ENCODE results near the gene HOOK2. TPM values are rescaled to one million over a fixed set of nuclear protein-coding genes. Genes with fewer than 3 reads are reported as not detected.

HOOK2 gene
- total RNA-seq, 2 experiments from 2014 or later, result 17.3 to 18.4 TPM

GRCh38 chr19:12770922-12771321 lies 4.4 kb downstream of the HOOK2 start:
- intact Hi-C loops (cut with micrococcal nuclease), result no loop called here
- CTCF ChIA-PET, result interaction anchor here (5.9 to 17.4 kb wide), 2 partner anchors 13 to 26 kb away, joined by 62 to 480 read pairs; partner anchors contain the start of genes JUNB, PRDX2 and THSD8
- ATAC-seq (no peak), DNase-seq (no peak)
- no peak for TF ChIP-seq CTCF (IDR thresholded peaks at IDR 0.05)
- Mint-ChIP-seq H3K27ac (no peak overlapping the region), H3K4me1 (ENCODE audit: low read depth) (peaks cover 13% of the 10 kb centered on the region), H3K27me3 (no peaks in the 10 kb centered on the region), H3K9me3 (no peaks in the 10 kb centered on the region), H3K36me3 (ENCODE audit: low read depth) (peaks cover 2% of the 10 kb centered on the region), H3K4me3 (no peak overlapping the region)
- POLR2A ChIA-PET, result interaction anchor here (1.2 kb wide), 1 partner anchor 21 kb away, joined by 3 read pairs; the partner anchor contains the start of gene JUNB

GRCh38 chr19:12769689-12770088 lies 5.7 kb downstream of the HOOK2 start:
- H3K27ac Mint-ChIP-seq, result no peak overlapping the region
- ATAC-seq (peak; percentile 91), DNase-seq (peak; percentile 84)
- H3K4me1 Mint-ChIP-seq (ENCODE audit: low read depth), result peaks cover 12% of the 10 kb centered on the region
- CTCF ChIA-PET, result interaction anchor here (0.6 to 17.4 kb wide), 5 partner anchors 9 to 78 kb away, joined by 3 to 480 read pairs (median 10); partner anchors contain the start of genes JUNB, PRDX2, RNASEH2A and THSD8
- H3K4me3 Mint-ChIP-seq, result peak overlapping the region; percentile 49
- POLR2A ChIA-PET, result interaction anchor here (0.8 kb wide), 1 partner anchor 25 kb away, joined by 4 read pairs; no protein-coding TSS in a partner anchor
- H3K36me3 Mint-ChIP-seq (ENCODE audit: low read depth), result peaks cover 2% of the 10 kb centered on the region
- intact Hi-C loops (cut with micrococcal nuclease), result no loop called here
- no peaks in the 10 kb centered on the region for H3K9me3 Mint-ChIP-seq
- no peak for TF ChIP-seq CTCF (IDR thresholded peaks at IDR 0.05)
- no peaks in the 10 kb centered on the region for H3K27me3 Mint-ChIP-seq

GRCh38 chr19:12767666-12768065 lies 7.7 kb downstream of the HOOK2 start:
- TF ChIP-seq CTCF (IDR thresholded peaks at IDR 0.05), result no peak
- ChIA-PET POLR2A (interaction anchor here (0.6 to 0.8 kb wide), 4 partner anchors 11 to 29 kb away, joined by 3 read pairs; partner anchors contain the start of gene JUNB), CTCF (interaction anchor here (1.0 to 17.4 kb wide), 6 partner anchors 10 to 109 kb away, joined by 3 to 480 read pairs (median 21); partner anchors contain the start of genes JUNB, PRDX2 and THSD8)
- ATAC-seq, result no peak
- Mint-ChIP-seq H3K4me3 (no peak overlapping the region), H3K27me3 (no peaks in the 10 kb centered on the region), H3K36me3 (ENCODE audit: low read depth) (peaks cover 2% of the 10 kb centered on the region), H3K9me3 (no peaks in the 10 kb centered on the region), H3K4me1 (ENCODE audit: low read depth) (peaks cover 3% of the 10 kb centered on the region), H3K27ac (no peak overlapping the region)
- intact Hi-C loops (cut with micrococcal nuclease), result no loop called here
- no peak for DNase-seq

- Mint-ChIP-seq H3K9me3 (no peaks in the 10 kb centered on the region), H3K4me1 (ENCODE audit: low read depth) (peaks cover 3% of the 10 kb centered on the region), H3K4me3 (no peak overlapping the region), H3K27ac (no peak overlapping the region), H3K27me3 (no peaks in the 10 kb centered on the region), H3K36me3 (ENCODE audit: low read depth) (peaks cover 2% of the 10 kb centered on the region)
- TF ChIP-seq CTCF (IDR thresholded peaks at IDR 0.05), result no peak
- ATAC-seq, result no peak
- no peak for DNase-seq
- intact Hi-C loops (cut with micrococcal nuclease), result no loop called here
- ChIA-PET POLR2A (interaction anchor here (0.6 to 3.0 kb wide), 5 partner anchors 11 to 35 kb away, joined by 3 to 9 read pairs (median 3); partner anchors contain the start of genes JUNB, PRDX2 and THSD8), CTCF (interaction anchor here (1.0 to 17.4 kb wide), 9 partner anchors 10 to 110 kb away, joined by 3 to 480 read pairs (median 5); partner anchors contain the start of genes JUNB, PRDX2, RTBDN and THSD8)
These were observed 8.2 kb downstream of the HOOK2 start for GRCh38 chr19:12767150-12767549.

GRCh38 chr19:12766051-12766521 lies 9.3 kb downstream of the HOOK2 start:
- Mint-ChIP-seq H3K36me3 (ENCODE audit: low read depth) (peaks cover 2% of the 10 kb centered on the region), H3K27ac (no peak overlapping the region), H3K9me3 (no peaks in the 10 kb centered on the region), H3K4me3 (no peak overlapping the region), H3K4me1 (ENCODE audit: low read depth) (peaks cover 3% of the 10 kb centered on the region), H3K27me3 (no peaks in the 10 kb centered on the region)
- ATAC-seq (peak; percentile 61), DNase-seq (peak; percentile 81)
- peak; percentile 69 for TF ChIP-seq CTCF (IDR thresholded peaks at IDR 0.05)
- intact Hi-C loops (cut with micrococcal nuclease), result no loop called here
- POLR2A ChIA-PET, result interaction anchor here (0.8 to 3.0 kb wide), 6 partner anchors 9 to 36 kb away, joined by 4 to 10 read pairs (median 4); partner anchors contain the start of genes HOOK2, JUNB, PRDX2 and THSD8
- CTCF ChIA-PET, result interaction anchor here (0.5 to 17.4 kb wide), 27 partner anchors 9 to 199 kb away, joined by 3 to 480 read pairs (median 5); partner anchors contain the start of genes DNASE2, HOOK2, JUNB and PRDX2
